Transverse colon (tissue), 4 donors: ENCODE measurements around the gene PGM2. TPM values are rescaled to one million over a fixed set of nuclear protein-coding genes. Genes with fewer than 3 reads are reported as not detected.

Experiments
- DNase-seq: peaks from one replicate; pipeline ENCODE4 v3.0.0-alpha.2; 2019
- H3K27ac ChIP-seq, 4 donors: fragments of 200-600 bp; sonication (generic); 2 replicates each; pipeline ENCODE4 v1.5.1; 2016 to 2018; ENCODE audit warnings: inconsistent platforms in 4 of 4
- H3K27me3 ChIP-seq: fragments of 200-600 bp; sonication (generic); 2 replicates; pipeline ENCODE4 v1.5.1; 2017; ENCODE audit warnings: inconsistent platforms
- H3K36me3 ChIP-seq, 4 donors: fragments of 200-600 bp; sonication (generic); 2 replicates each; pipeline ENCODE4 v1.5.1; 2017 to 2019; ENCODE audit warnings: inconsistent platforms in 4 of 4
- H3K4me1 ChIP-seq, 4 donors: fragments of 200-600 bp; sonication (generic); 2 replicates each; pipeline ENCODE4 v1.5.1; 2017 to 2020; ENCODE audit warnings: inconsistent platforms in 4 of 4
- H3K4me3 ChIP-seq, 4 donors: fragments of 200-600 bp; sonication (generic); 1 replicate in 1 of 4; 2 replicates in 3 of 4; pipeline versions ENCODE4 v1.5.1 to v1.6.1; 2017 to 2019; ENCODE audit warnings: inconsistent platforms in 4 of 4
- H3K9me3 ChIP-seq, 2 donors: fragments of 200-600 bp; sonication (generic); 2 replicates each; pipeline ENCODE4 v1.5.1; 2017 to 2019; ENCODE audit warnings: inconsistent platforms in 2 of 2
- CTCF ChIP-seq, 5 experiments: fragments of 200-600 bp in 3 of 5; fragments of 450-650 bp in 2 of 5; sonication (generic) in 3 of 5; IDR thresholded peaks; 1 replicate in 2 of 5; 2 replicates in 3 of 5; pipeline ENCODE4 v1.5.1; 2016 to 2017; ENCODE audit warnings: antibody characterized with exemption in 5 of 5, inconsistent platforms in 3 of 5, mild to moderate bottlenecking in 2 of 5, moderate library complexity in 1 of 5
- EP300 ChIP-seq: sonication (generic); formaldehyde crosslinking; IDR thresholded peaks from one replicate; pipeline ENCODE4 v1.6.1; 2017; ENCODE audit warnings: antibody characterized with exemption, low read depth
- POLR2A ChIP-seq: fragments of 450-650 bp; IDR thresholded peaks from one replicate; pipeline ENCODE4 v1.6.1; 2016; ENCODE audit warnings: antibody characterized with exemption, mild to moderate bottlenecking, moderate library complexity
- POLR2AphosphoS5 ChIP-seq, 3 donors: sonication (generic); formaldehyde crosslinking; IDR thresholded peaks; one replicate each; pipeline ENCODE4 v1.6.1; 2016; ENCODE audit warnings: antibody characterized with exemption in 3 of 3
- WGBS, 2 donors: methylation state at CpG; one replicate each; pipeline ENCODE4 v1.1.5; 2018; ENCODE audit warnings: low coverage in 1 of 2; 5-methylcytosine and 5-hydroxymethylcytosine counted together
- in situ Hi-C, 4 donors: fragments of 200-750 bp; cut with MboI; loops; one replicate each; pipeline versions ENCODE4 v1.15.0 to v1.15.1; 2017; ENCODE audit warnings: low sequenced_read_pairs in 3 of 4, low pct_ligation_motif_present in 1 of 4, low pct_unique_long_range_greater_than_20kb in 1 of 4
- intact Hi-C: fragments of 100-400 bp; cut with DNase I; formaldehyde crosslinking; loops from one replicate; pipeline ENCODE4 v1.15.1; 2023; ENCODE audit warnings: low total_unique reads
- total RNA-seq, 4 donors: library from RNA; depleted of rRNA; stranded (reverse); fragments of >200 nt; gene quantifications; one replicate each; pipeline ENCODE4 v1.1.0, GENCODE V29; 2016

The PGM2 gene
- total RNA-seq, 4 donors from 2014 or later = 5.8 to 21.0 (median 14.7) TPM

- H3K4me1 ChIP-seq = peaks cover 0 to 32% (median 25%) of the 10 kb centered on the region in 4 donors
- peak overlapping the region; percentile 91 to 99 (median 96) for H3K4me3 ChIP-seq
- H3K27ac ChIP-seq = peak overlapping the region; percentile 90 to 93 (median 92)
- peak; percentile 81 for DNase-seq
- H3K27me3 ChIP-seq = no peaks in the 10 kb centered on the region
- intact Hi-C loops (loop anchor here (2.0 to 5.0 kb wide), 4 partner anchors 63 to 1593 kb away; partner anchors contain the start of gene PGM2), in situ Hi-C loops (loop anchor here in 2 of 4 donors (25.0 kb wide), 2 partner anchors 122 to 147 kb away; no protein-coding TSS in a partner anchor)
- H3K36me3 ChIP-seq = no peaks in the 10 kb centered on the region
- peak in 3 of 5 experiments; percentile 21 to 37 (median 35) for TF ChIP-seq CTCF (IDR thresholded peaks at IDR 0.05)
- TF ChIP-seq EP300 = no peak
- TF ChIP-seq POLR2AphosphoS5 (IDR thresholded peaks at IDR 0.05) = peak; percentile 9 to 47 (median 40)
- peak; percentile 16 for TF ChIP-seq POLR2A
- 25 to 36% methylated on average over 10 to 60 of the region's 63 CpGs for whole genome bisulfite sequencing, 2 donors
- no peaks in the 10 kb centered on the region for H3K9me3 ChIP-seq
These were observed 63.6 kb downstream of the PGM2 start for GRCh38 chr4:37889849-37890800.

- Histone ChIP-seq H3K36me3 (no peaks in the 10 kb centered on the region), H3K4me1 (peaks cover 0 to 26% (median 19%) of the 10 kb centered on the region in 4 donors), H3K27ac (peak within 1 kb of the TSS; percentile 90 to 93 (median 92)), H3K4me3 (peak within 1 kb of the TSS; percentile 91 to 99 (median 96)), H3K27me3 (no peaks in the 10 kb centered on the region), H3K9me3 (no peaks in the 10 kb centered on the region)
- DNase-seq = peak; percentile 45
- in situ Hi-C loops (loop anchor here in 2 of 4 donors (25.0 kb wide), 2 partner anchors 121 to 146 kb away; no protein-coding TSS in a partner anchor), intact Hi-C loops (loop anchor here (2.0 to 5.0 kb wide), 3 partner anchors 64 to 1594 kb away; partner anchors contain the start of gene PGM2)
- no peak for TF ChIP-seq POLR2AphosphoS5 (IDR thresholded peaks at IDR 0.05)
- TF ChIP-seq POLR2A = no peak
- TF ChIP-seq EP300 = no peak
- TF ChIP-seq CTCF (IDR thresholded peaks at IDR 0.05) = no peak
- WGBS, 2 donors = 1% methylated on average over 36 of the region's 43 CpGs; no CpG with 5 or more reads in 1 of the 2 donors
These were observed 64.3 kb downstream of the PGM2 start, which contains the start of gene TBC1D1 for GRCh38 chr4:37890801-37891259. TSS of gene TBC1D1 (plus strand) at chr4:37891084. CDS start at chr4:37902096, 11,012 bp downstream.

- peak overlapping the region; percentile 91 to 99 (median 96) for H3K4me3 ChIP-seq
- in situ Hi-C loops = loop anchor here in 2 of 4 donors (25.0 kb wide), 2 partner anchors 121 to 146 kb away; no protein-coding TSS in a partner anchor
- peak overlapping the region; percentile 90 to 93 (median 92) for H3K27ac ChIP-seq
- 0 to 1% methylated on average over 2 to 10 of the region's 49 CpGs for WGBS, 2 donors
- H3K4me1 ChIP-seq = peaks cover 0 to 22% (median 17%) of the 10 kb centered on the region in 4 donors
- H3K27me3 ChIP-seq = no peaks in the 10 kb centered on the region
- H3K36me3 ChIP-seq = no peaks in the 10 kb centered on the region
- DNase-seq = peak; percentile 46
- H3K9me3 ChIP-seq = no peaks in the 10 kb centered on the region
- intact Hi-C loops = loop anchor here (2.0 to 5.0 kb wide), 3 partner anchors 64 to 1594 kb away; partner anchors contain the start of gene PGM2
- TF ChIP-seq POLR2AphosphoS5 (IDR thresholded peaks at IDR 0.05) (peak in 2 of 3 donors; percentile 22 to 40), POLR2A (no peak), CTCF (IDR thresholded peaks at IDR 0.05) (peak in 3 of 5 experiments; percentile 7 to 19 (median 8)), EP300 (no peak)
These were observed 65.0 kb downstream of the PGM2 start for GRCh38 chr4:37891260-37892159.
